ENCODE data around the gene KLF16.
A peak's percentile ranks its signal among the peaks of the same experiment; 100 is the strongest.

Gene KLF16

DNA sequence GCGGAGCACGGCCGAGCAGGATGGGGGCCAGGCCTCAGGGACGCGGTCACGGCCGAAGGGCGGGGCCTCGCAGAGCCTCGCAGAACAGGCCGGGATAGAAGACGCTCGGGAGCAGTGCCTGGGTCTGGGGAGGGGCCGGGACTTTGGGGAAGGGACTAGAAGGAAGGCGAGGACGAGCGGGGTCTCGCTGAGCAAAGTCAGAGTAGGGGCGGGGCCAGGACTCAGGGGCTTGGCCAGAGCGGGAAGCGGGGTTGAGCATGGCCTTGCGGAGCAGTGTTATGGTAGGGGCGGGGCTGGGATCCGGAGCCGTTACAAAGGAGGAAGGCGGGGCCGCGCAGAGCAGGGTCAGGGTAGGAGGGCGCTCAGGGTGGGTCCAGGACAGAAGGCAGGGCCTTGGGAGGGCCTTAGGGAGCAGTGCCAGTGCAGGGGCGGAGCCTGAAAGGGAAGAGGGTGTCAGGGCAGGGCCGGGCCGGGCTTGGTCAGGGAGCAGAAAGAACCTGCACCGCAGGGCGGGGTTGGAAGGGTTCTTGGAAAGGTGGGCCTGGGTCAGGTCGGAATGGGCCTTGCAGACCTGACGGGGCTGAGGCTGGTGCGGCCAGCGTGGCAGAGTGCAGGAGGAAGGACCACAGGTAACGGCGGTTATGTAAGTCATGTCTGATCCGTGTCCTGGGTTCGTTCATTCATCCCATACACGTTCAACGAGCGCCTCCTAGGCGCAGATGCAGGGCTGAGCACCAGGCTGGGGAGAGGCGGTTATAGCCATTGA lies 50.8 kb downstream of the KLF16 start:
- peak overlapping the region; percentile 42; the same call in 1 of the 2 replicates for H3K4me3 ChIP-seq (ENCODE audit: low read length)
- TF ChIP-seq ZNF274 (IDR thresholded peaks at IDR 0.05; ENCODE audit: low read depth, low read length), result no peak

DNA sequence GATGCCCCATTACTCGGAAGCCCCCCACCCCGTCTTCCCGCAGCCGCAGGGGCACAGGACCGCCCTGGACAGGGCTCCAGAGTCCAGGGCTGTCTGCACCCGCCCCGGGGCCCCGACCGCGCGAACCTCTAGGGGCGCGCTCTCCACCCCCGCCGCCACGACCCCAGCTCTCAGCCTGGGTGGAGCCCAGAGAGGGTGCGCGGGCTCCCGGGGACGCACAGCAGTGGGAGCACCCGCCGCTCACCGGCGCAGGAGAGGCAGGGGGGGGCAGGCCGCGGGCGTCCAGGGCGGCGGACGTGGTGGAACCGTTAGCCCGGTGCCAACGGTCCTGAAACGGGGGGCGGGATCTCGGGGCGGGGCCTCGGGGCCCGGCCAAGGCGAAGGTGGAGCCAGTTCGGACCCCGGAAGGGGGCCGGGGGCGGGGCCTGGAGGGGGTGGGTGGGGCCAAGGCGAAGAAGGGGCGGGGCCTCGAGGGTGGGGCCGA lies 51.4 kb downstream of the KLF16 start, which contains the start of gene ATP8B3:
TSS of gene ATP8B3 (minus strand) at position 335 of the 484 bp plus-strand sequence. CDS start 540 bp downstream, outside the sequence.
- peak within 1 kb of the TSS; percentile 45; the same call in 1 of the 2 replicates for H3K4me3 ChIP-seq (ENCODE audit: low read length)
- TF ChIP-seq ZNF274 (IDR thresholded peaks at IDR 0.05; ENCODE audit: low read depth, low read length), result no peak

DNA sequence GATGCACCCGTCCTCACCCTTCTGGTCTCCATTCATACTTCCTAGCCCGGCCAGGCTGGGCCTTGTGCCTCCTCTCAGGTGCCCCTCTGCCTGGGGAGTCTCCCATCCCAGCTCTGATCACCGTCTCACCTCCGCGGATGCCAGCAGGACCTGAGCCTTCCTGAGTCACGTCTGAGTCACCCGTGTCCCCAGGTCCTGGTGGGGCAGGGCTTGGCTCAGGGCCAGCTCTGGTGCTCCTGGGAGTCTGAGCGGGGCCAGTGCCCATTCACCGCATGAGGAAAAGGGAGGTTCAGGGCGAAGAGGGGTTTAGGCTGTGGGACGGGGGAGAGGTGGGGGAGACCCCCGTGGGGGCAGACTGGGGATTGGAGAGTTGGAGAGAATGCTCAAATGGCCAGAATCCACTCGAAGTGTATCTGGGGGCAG lies 51.9 kb downstream of the KLF16 start:
- no peak for TF ChIP-seq ZNF274 (IDR thresholded peaks at IDR 0.05; ENCODE audit: low read depth, low read length)
- peak overlapping the region; percentile 45; the same call in 1 of the 2 replicates for H3K4me3 ChIP-seq (ENCODE audit: low read length)

DNA sequence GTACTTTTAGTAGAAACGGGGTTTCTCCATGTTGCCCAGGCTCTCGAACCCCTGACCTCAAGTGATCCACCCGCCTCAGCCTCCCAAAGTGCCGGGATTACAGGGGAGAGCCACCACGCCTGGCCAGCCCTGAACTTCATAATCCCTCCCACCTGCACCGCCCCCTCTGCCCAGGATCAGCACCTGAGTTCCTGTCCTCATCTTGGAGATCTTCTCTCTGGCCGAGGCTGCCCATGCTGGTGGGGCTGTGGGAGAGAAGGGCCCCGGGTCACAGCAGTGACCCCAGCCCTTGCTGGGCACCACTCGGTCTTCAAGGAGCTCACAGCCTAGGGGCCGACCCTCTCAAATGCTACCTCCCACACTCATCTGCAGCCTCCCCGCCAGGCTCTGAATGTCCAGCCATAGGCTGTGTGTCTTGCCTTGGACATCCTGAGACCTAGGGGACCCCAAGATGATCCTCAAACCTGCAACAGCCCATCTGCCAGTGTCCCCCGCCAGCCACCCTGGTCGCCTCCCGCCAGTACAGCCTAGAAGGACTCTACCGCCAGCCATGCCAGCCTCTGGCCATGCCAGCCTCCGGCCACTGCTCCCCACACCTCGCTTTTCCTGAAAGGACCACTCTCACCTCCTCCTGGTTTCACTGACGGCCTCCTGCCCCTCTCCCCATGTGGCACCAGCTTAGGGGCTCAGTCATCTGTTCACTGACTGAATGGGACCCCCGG lies 52.8 kb downstream of the KLF16 start:
- H3K4me3 ChIP-seq (ENCODE audit: low read length), result no peak overlapping the region
- TF ChIP-seq ZNF274 (IDR thresholded peaks at IDR 0.05; ENCODE audit: low read depth, low read length), result no peak

DNA sequence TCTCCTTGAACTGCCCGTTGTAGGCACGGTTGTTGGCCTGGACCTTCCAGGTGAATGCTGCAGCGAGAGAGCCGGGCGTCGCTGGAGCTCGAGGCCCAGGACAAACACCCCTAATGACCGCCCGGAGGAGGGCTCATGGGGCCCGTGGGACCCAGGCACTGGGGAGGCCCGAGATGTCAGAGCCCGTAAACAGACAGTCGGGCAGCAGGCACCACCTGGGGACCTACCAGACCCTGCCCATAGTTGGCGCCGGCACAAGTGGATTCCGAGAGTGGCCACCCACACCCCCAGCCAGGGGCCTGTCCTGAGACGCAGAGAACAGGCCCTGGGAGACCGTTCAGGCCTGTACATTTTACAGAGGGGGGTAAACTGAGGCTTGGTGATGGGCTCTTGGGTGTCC lies 53.7 kb downstream of the KLF16 start:
- no peak for TF ChIP-seq ZNF274 (IDR thresholded peaks at IDR 0.05; ENCODE audit: low read depth, low read length)
- H3K4me3 ChIP-seq (ENCODE audit: low read length), result no peak overlapping the region

DNA sequence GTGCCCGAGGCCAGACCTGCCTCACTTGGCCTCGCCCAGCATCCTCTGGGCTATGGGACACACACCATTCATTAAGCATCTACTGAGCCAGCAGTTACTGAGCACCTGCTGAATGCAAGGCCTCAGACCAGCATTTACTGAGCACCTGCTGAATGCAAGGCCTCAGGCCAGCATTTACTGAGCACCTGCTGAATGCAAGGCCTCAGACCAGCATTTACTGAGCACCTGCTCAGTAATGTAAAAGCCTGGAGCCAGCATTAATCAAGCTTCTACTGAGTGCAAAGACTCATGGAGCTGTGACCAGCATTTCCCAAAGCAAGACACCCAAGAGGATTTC lies 55.0 kb downstream of the KLF16 start:
- no peak for TF ChIP-seq ZNF274 (IDR thresholded peaks at IDR 0.05; ENCODE audit: low read depth, low read length)
- H3K4me3 ChIP-seq (ENCODE audit: low read length), result no peak overlapping the region

DNA sequence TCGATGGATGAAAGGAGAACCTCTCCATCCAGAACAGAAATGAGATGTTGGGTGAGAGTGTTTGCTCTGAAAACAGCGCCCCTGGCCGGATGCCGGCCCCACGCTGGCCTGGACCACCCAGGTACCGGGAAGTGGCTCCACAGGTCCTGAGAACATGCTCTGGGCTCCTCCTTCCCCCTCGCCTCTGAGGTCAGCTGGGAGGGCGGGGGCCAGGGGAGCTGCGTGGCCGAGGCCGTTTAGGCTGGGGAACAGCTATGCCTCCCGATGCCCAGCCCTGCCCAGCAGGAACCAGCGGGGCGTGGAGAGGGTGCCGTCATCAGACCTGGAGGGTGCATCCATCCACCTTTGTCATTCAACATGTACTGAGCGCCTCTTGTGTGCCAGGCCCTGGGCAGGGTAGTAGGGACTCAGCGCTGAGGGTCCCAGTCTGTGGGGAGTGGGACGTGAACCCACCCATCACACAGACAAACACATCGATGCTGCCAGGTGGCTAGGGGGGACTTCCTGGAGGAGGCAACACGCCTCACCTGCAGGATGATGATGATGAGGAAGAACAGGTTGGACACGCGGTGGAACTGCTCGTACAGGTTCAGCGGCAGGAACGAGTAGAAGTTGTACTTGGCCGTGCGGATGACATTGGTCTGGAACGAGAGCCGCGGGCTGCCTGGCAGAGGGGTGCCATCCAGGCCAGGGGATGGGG lies 55.5 kb downstream of the KLF16 start:
- TF ChIP-seq ZNF274 (IDR thresholded peaks at IDR 0.05; ENCODE audit: low read depth, low read length), result no peak
- H3K4me3 ChIP-seq (ENCODE audit: low read length), result no peak overlapping the region

DNA sequence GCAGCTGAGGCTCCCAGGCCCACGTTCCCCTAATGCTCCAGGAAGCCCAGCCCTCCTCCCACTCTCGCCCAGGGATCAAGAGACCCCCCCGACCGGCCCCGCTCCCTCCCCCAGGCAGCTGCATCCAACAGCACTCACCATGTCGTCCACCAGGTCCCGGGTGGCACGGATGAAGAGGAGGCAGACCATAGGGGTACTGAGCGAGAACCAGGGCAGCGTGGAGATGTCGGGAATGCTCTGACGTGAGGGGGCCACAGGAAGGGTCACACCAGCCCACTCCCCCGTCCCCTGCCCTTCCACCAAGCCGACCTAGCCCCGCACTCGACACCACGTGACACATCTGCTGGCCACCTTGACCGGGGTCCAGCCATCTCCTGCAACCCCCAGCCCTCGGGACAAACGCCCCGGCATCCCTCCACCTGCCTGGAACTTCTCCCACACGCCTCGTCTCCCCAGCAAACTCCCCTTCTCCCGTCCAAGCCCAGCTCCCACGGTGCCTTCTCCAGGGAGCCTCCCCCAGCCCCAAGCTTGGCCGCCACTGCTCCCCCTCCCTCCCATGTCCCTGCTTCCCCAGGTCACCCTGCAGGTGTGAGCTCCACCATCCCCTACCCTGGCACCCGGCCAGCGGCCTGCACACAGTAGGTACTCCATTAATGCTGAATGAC lies 56.2 kb downstream of the KLF16 start:
- no peak overlapping the region for H3K4me3 ChIP-seq (ENCODE audit: low read length)
- TF ChIP-seq ZNF274 (IDR thresholded peaks at IDR 0.05; ENCODE audit: low read depth, low read length), result no peak

DNA sequence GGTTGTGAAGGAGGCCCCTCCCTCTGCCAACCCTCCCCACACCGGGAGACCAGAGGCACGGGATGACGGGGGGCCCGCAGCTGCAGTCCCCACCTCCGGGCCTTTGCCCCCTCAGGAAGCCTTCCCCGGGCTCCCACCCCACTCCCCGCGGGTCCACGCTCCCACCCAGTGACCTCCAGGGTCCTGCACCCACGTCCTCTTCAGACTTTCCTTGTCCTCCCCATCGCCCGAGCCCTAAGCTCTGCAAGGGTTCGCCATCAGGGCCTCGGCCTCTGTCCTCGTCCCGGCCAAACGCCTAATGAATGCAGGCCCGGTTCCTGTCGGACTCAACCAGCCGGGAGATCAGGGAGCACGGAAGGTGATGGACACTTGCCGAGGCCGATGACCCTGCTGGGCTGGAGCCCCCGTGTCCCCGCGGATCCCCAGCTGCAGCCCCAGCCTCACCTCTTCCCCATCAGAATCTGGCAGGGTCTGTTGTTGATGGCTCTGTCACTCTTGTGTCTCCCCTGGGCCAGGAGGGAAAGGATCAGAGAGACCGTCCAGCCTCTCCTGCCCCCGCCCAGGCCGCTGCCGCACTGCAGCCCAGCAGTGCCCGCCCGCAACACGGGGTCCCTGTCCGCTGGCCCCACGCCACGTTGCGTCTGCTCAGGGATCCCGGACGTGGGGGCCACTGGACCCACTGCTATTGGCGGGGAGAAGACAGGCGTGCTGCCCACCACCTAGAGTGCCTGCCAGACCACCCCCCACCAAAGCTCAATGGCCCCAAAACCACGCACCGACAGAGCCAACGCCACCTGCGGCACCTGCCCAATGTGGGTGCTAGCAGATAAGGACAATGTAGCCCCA lies 57.0 kb downstream of the KLF16 start:
- no peak for TF ChIP-seq ZNF274 (IDR thresholded peaks at IDR 0.05; ENCODE audit: low read depth, low read length)
- H3K4me3 ChIP-seq (ENCODE audit: low read length), result no peak overlapping the region

DNA sequence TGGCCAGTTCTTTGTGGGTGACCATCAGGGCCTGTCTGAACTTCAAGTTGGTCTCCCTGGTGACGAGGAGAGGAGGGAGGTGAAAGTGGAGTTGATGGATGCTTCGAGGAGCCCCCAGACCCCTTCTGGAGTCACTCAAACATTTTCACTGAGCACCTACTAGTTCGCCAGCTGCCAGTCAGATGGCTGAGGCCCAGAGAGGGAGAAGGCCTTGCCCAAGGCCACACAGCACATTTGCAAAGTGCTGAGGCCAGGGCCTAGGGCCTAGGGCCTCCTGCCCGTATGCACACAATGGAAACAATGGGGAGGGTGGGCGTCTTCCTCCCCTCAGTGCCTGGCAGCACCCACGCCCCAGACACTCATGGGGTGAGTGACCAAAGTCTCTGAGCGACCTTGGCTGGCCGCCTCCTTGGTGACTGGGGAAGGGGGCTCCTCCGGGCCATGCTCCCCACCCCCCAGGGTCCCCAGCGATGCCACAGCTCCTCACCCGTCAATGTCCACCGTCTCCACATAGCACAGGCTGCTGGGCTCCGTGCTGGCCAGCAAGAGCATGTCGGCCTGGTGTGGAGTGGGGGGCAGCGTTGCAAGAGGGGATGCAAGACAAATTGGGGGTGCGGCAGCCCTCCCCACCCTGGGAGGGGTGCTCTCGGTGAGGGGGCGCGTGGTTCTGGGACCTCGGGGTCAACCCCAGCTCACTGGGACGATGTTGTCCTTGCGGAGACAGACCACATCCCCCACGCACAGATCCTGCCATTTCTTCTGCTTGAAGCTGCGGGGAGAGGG lies 57.8 kb downstream of the KLF16 start:
- no peak for TF ChIP-seq ZNF274 (IDR thresholded peaks at IDR 0.05; ENCODE audit: low read depth, low read length)
- H3K4me3 ChIP-seq (ENCODE audit: low read length), result no peak overlapping the region

DNA sequence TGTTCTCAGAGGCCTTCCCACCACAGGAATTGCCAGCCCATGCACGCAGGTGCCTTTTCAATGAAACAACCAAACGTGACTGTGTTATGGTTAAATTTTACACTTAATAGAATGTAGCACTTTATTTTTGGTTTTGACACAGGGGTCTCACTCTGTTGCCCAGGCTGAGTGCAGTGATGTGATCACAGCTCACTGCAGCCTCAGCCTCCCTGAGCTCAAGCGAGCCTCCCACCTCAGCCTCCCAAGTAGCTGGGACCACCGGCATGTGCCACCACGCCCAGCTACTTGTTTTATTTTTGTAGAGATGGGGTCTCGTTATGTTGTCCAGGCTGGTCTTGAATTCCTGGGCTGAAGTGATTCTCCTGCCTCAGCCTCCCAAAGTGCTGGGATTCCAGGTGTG lies 58.5 kb downstream of the KLF16 start:
- H3K4me3 ChIP-seq (ENCODE audit: low read length), result no peak overlapping the region
- no peak for TF ChIP-seq ZNF274 (IDR thresholded peaks at IDR 0.05; ENCODE audit: low read depth, low read length)

All from GM08714 (cell line).